Measurements from ENCODE around the gene USP20.

USP20 gene

DNA sequence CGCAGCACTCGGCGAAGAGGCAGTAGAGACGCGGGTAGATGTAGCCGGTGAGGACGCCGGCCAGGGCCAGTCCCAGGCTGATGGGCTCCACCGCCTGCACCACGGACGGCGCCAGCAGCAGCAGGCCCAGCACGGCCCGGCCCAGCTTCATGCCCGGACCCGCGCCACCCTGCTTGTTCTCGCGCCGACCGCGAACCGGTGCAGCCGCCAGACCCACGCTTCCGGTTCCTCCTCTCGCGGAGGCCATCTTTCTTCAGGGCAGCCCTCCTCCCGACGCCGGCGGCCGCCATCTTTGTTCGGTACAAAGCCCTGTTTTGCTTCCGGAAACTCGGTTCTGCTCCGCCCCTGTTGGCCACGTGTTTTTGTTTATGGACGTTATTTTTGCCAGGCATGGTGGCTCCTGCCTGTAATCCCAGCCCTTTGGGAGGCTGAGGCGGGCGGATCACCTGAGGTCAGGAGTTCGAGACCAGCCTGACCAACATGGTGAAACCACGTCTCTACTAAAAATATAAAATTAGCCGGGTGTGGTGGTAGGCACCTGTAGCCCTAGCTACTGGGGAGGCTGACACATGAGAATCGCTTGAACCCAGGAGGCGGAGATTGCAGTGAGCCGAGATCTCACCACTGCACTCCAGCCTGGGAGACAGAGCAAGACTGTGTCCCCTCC, 11.2 kb upstream of the USP20 start, which contains the start of gene TOR1A:
Gene TOR1A, minus strand, starts transcription at position 202 of the 667 bp plus-strand sequence. Its CDS starts 51 bp downstream, at position 151.
- DNase-seq: peak; percentile 81 to 91 (median 86)

DNA sequence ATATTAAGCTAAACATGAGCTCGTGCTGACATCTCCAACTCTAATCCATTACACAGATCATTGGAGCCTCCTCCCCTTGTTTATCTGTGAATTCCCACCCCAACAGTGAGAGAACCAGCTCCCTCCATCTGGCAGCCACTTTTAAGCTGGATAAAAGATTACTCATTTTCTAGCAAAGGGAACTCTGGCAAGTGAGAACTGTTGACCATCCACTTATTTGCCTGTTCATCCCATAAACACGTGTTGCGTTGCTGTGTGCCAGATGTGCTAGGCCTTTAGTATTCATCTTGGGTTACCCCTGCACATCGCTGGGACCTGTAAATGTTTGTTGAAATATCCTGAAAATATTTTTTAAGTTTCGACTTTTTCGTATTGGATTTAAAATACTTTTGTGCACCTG, 8.9 kb upstream of the USP20 start:
- DNase-seq: no peak

GRCh38 chr9:129826759-129827158, 8.5 kb upstream of the USP20 start:
- DNase-seq: no peak

GRCh38 chr9:129828051-129828450, 7.2 kb upstream of the USP20 start:
- DNase-seq: no peak

- DNase-seq: no peak
Observed at GRCh38 chr9:129828969-129829368, 6.3 kb upstream of the USP20 start.

DNA sequence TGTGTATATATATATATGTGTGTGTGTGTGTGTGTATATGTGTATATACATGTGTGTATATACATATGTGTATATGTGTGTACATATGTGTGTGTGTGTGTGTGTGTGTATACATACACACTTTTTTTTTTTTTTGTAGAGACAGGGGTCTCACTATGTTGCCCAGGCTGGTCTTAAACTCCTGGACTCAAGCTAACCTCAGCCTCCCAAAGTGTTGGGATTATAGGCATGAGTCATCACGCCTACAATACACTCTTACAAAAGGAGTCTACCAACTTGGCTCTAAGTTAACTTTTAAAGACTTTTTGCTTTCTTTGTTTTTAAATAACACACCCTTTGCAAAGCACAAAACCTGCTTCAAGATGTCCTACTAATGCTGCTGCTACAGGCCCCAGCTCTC, 2.3 kb upstream of the USP20 start:
- DNase-seq: no peak

- DNase-seq: peak in 5 of 6 experiments; percentile 20 to 81 (median 59)
Observed at GRCh38 chr9:129834489-129835127, 650 bp upstream of the USP20 start.

- DNase-seq: peak in 1 of 6 experiments; percentile 27
Observed at GRCh38 chr9:129835860-129836223, 584 bp downstream of the USP20 start.

DNA sequence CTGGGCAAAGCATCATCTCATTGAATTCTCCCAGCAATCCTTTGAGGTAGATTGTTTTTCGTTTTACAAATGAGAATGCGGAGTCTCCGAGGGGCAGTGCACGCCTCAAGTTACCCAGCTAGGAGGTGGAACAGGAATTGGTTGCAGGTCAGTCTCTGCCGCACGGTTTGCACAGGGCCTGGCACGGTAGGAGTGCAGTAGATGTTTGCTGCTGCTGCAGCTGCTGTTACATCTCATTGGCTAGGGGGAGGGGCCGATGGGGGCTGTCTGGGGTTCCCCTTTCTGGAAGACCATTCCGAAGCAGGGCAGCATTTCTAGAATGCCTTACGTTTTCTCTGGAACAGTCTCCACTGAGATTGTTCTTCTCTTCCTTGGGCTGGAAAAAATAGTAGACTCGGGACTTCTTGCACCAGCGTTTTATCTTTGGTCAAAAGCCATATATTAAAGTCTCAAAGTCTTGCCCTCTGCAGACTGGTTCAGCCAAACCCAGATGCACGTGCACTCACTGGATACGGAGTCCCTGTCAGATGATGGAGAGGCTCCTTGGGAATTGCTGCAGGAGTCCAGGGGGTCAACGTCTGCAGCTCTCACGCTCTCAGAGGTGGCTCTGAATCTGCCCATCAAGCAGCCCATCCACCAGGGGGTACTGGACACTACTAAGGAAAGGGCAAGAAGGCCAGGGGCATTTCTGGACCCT, 1.2 kb downstream of the USP20 start:
- peak in 5 of 6 experiments; percentile 27 to 62 (median 32) for DNase-seq

DNA sequence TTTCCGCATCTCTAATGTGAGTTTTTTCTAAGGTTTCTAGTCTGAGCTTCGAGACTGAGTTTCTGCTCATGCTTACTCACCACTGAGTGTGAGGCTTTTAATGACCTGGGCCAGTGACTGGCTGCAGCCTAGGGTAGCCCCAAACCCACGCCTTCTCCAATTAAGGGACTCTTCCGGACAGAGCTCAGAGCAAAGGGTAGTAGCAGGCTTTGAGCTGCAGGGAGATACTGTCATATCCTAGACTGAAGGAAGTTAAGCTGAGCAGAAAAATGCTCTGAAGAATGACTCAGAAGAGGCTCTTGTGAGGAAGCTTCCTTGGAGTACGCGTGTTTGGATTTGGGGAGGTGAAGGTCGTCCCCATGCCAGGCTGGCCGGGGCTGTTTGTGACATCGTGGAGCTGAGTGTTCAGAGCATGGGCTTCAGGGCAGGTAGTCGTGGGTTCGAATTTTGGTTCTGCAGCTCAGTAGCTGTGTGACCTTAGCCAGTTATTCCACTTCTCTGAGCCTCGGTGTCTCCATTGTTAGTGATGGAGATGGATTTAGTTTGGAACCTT, 3.5 kb downstream of the USP20 start:
- DNase-seq: peak in 3 of 6 experiments; percentile 3 to 14 (median 11)

DNA sequence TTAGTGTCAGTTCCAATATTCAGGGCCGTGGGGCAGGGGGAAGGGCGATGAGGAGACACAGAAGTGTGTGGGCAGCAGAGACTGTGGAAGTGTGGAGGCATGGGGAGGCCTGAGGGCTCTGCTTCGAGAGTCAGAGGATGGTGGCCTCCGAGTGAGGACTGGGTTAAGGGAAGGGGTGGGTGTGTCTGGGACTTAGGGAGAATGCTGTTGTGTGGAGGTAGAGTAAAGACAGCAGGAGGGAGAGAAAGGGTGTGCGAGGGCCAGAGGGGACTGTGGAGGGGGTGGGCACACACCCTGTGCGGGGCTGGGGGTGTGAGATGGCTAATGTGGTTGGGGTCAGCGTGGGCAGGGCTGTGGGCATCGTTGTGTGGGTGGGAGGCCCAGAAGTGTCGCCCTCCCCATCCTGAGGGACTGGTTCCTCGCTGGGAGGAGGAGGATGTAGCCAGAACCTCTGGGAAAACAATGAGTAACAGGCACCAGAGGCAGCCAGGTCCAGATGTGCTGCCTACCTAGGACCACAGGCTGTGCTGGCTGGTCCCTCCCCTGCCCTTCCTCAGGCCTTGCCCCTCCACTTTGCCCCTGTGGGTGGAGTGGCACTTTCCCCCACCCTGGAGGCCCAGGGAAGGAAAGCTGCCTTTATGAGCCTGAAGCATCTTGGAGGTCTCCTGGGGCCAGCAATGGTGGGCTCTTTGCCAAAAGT, 4.2 kb downstream of the USP20 start:
- DNase-seq: no peak

GRCh38 chr9:129840034-129840433, 4.8 kb downstream of the USP20 start:
- peak in 5 of 6 experiments; percentile 19 to 29 (median 24) for DNase-seq

DNA sequence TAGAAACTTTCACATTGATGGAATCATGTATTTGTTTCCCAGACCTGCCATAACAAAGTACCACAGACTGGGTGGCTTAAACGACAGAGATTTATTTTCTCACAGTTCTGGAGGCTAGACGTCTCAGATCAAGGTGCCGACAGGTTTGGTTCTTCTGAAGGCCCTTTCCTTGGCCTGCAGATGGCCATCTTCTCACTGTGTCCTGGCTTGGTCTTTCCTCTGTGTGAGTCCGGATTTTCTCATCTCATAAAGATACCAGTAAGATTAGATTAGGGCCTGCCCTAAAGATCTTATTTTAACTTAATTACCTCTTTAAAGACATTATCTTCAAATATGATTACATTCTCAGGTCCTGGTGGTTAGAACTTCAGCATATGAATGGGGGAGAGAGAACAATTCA, 5.8 kb downstream of the USP20 start:
- DNase-seq: no peak

DNA sequence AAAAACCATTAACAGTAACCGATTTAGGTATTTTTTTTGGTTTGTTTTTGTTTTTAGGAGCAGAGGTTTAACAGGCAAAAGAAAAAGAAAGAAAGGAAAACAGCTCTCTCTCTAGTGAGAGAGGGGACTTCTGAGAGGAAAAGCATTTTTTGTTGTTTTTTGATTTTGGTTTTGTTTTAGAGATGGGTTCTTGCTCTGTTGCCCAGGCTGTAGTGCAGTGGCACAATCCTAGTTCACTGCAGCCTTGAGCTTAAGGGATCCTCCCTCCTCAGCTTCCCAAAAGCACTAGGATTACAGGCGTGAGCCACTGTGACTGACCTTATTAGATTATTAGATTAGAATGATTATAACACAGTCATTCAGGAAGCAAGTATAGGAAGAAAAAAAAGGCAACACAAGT, 10.1 kb downstream of the USP20 start:
- no peak for DNase-seq

DNA sequence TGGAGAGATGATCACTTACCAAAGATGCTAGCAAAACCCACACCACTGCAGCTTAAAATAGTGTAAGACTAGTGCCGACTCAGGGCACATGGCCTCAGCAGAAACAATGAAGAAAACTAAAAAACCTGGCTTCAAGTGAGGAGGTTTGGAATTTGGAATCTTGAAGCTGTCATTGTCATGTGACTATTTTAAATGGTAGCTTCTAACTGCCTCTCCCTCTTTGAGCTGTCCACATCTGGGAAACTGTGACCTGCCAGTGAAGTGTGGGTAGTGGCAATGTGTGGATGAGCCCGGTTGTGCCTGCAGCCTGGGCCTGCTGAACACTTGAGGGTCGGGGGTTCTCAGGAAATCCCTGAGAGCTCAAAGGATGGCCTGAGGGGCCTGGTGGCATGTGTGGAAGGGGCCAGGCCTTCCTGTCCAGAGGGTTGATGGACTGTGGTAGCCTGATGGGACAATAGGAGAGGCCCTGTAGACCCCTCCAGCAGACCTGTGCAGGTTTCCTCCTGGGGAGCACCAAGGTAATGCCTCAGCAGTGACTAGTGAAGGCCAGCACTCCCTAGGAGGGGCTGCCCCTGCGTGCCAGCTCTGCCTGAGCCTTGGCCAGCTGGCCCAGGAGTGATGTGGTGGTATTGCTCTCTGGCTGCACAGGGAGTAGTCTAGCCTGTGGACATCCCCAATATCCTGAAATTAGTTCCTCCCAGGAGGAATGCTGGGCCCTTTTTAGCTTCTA, 13.6 kb downstream of the USP20 start:
- DNase-seq: no peak

DNA sequence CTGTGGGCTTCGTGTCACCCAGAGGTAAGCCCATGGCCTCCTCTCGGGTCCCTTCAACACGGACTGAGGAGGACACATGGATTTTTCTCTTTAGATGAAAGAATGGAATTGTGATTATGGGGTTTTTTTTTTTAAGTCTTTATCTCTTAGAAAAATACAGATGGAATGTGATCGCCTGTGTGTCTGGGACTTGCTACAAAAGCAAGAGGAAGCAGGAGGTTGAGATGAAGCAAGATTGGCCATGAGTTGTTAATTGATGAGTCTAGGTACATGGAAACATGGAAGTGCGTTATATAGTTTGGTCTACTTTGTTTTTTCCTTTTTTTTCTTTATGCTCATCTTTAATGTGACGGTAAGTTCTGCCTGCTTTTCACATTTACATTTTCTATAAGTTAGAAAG, 14.6 kb downstream of the USP20 start:
- no peak for DNase-seq

- DNase-seq: no peak
Observed at GRCh38 chr9:129850821-129851550, 15.7 kb downstream of the USP20 start.

DNA sequence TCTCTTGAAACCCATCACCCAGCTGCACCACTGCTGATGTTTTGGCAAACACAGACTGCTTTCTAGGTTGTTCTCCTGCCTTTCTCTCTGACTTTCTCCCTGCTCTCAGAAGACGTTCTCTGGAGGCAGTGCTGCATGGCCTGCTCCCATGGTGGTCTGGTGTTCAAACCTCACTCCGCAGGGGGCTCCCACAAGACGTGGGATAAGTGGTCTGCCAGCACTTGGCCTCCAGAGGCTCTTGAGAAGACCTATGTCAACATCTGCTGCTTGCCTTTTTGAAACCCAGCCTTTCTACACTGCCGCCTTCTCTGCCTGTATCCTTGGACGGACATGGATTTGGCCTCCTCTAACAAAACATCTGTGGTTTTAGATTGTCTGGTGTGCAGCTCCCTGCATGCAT, 16.6 kb downstream of the USP20 start:
- no peak for DNase-seq

DNA sequence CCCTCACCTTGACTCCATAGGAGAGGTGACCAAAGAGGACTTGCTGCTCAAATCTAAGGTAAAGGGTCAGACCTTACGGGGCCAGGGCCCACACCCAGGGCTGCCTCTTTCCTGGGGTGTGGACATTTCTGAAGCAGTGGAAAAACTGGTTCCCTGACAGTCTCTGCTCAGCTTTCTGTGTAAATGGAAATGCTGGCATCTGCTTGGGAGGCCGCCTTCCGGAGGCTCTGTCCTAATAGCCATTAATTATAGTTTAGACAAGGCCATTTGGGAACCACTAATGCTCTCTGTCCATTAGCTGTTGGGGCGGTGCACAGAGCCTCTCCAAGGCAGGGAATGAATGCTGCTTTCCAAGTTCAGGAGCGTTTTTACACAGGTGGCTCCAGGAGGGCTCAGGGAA, 17.3 kb downstream of the USP20 start:
- no peak for DNase-seq

GRCh38 chr9:129853614-129854013, 18.4 kb downstream of the USP20 start:
- peak in 1 of 6 experiments; percentile 2 for DNase-seq

- peak in 2 of 6 experiments; percentile 27 to 35 for DNase-seq
Observed at GRCh38 chr9:129854588-129855110, 19.4 kb downstream of the USP20 start.

Data from stimulated activated naive CD4-positive, alpha-beta T cell (primary cell).